ENCODE results near the gene HNF1B. TPM values are rescaled to one million over a fixed set of nuclear protein-coding genes. Genes with fewer than 3 reads are reported as not detected.

HNF1B gene
- total RNA-seq, 1 experiment from 2014 or later = 2.0 TPM

DNA sequence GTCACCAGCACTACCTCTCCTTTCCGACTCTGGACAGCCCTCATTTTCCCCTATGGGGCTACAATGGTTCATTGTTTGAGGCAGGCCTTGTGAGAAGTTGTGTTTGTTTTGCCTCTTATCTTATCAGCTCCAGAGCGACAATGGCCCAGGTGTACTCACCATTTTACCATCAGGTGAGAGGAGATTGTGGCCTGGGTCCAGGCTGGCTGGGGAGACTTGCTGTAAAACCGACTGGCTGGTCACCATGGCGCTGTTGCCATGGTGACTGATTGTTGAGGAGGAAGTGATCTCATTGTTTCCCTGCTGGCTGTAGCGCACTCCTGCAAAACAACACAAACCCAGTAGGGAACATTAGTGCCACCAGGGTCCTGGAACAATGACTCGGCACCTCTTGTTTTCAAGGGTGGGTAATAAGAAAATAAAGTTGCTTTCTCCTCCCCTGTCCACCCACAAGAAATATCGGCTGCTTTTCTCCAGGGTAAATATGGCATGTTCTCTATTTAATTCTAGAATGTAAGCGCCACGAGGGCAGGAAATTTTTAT, 34.4 kb downstream of the HNF1B start:
- peak; percentile 10 for DNase-seq
- ChIA-PET CTCF (no interaction called here), POLR2A (ENCODE audit: unreplicated experiment) (no interaction called here)
- H4K20me1 ChIP-seq (ENCODE audit: low read length) = no peaks in the 10 kb centered on the region
- no peaks in the 10 kb centered on the region for H3K9me3 ChIP-seq (ENCODE audit: low read length)
- no peak overlapping the region for H3K4me3 ChIP-seq (ENCODE audit: low read length)
- no peak overlapping the region for H2AFZ ChIP-seq (ENCODE audit: low read length)
- no TSS peak for BruUV-seq (replicated peaks)
- intact Hi-C loops (cut with micrococcal nuclease) = no loop called here
- no peak overlapping the region for H3K4me2 ChIP-seq (ENCODE audit: low read length)
- ATAC-seq = no peak
- H3K9me2 ChIP-seq (replicated peaks; ENCODE audit: low read length) = no peaks in the 10 kb centered on the region
- H3K79me2 ChIP-seq (ENCODE audit: low read length) = no peaks in the 10 kb centered on the region
- H3K9ac ChIP-seq (ENCODE audit: low read length) = no peak overlapping the region
- no peaks in the 10 kb centered on the region for H3F3A ChIP-seq (ENCODE audit: low read length, unreplicated experiment)
- no peaks in the 10 kb centered on the region for H3K36me3 ChIP-seq (ENCODE audit: low read depth, low read length)
- no peaks in the 10 kb centered on the region for H3K27me3 ChIP-seq (ENCODE audit: low read length)
- no peak for TF ChIP-seq EZH2phosphoT487 (IDR thresholded peaks at IDR 0.05; ENCODE audit: borderline replicate concordance, low read length)
- TF ChIP-seq EZH2 (IDR thresholded peaks at IDR 0.05; ENCODE audit: low read length, unreplicated experiment) = no peak
- no peak overlapping the region for H3K27ac ChIP-seq (ENCODE audit: low read length)
- peaks cover 7% of the 10 kb centered on the region; the same call in 1 of the 2 replicates for H3K4me1 ChIP-seq (ENCODE audit: insufficient read depth, low read length)

DNA sequence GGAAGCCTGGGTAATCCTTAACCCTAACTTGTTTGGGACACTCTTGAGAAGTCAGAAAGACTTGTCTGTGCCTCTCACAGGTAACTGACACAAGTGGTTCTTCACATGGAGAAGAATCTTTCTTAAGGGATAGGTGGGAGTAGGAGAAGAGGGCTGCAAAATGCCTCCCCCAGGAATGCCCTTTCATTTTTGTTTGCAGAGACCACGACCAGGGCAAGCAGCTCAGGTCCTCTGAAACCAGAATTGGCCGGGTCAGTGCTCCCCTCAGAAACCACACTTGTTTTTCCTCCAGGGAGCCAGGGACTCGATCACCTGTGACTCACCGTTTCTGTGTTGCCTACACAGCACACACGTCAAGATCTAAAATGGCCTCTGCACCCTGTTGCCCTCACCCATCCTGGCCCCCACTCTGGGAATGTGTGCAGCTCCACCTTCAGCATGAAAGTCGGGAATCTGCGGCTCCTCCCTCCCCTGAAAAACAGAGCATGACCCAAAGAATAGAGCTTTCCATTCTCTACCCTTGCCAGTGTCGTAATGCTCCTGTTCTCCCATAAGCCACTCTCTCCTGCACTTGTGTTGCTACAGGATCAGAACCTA, 36.1 kb downstream of the HNF1B start:
- Histone ChIP-seq H3K4me2 (ENCODE audit: low read length) (no peak overlapping the region), H3K36me3 (ENCODE audit: low read depth, low read length) (no peaks in the 10 kb centered on the region), H3K27me3 (ENCODE audit: low read length) (no peaks in the 10 kb centered on the region), H3K9ac (ENCODE audit: low read length) (no peak overlapping the region), H3K4me1 (ENCODE audit: insufficient read depth, low read length) (no peaks in the 10 kb centered on the region), H3K27ac (ENCODE audit: low read length) (no peak overlapping the region), H3K9me2 (replicated peaks; ENCODE audit: low read length) (no peaks in the 10 kb centered on the region), H2AFZ (ENCODE audit: low read length) (no peak overlapping the region), H3K4me3 (ENCODE audit: low read length) (no peak overlapping the region), H3F3A (ENCODE audit: low read length, unreplicated experiment) (no peaks in the 10 kb centered on the region), H3K79me2 (ENCODE audit: low read length) (no peaks in the 10 kb centered on the region), H4K20me1 (ENCODE audit: low read length) (no peaks in the 10 kb centered on the region), H3K9me3 (ENCODE audit: low read length) (no peaks in the 10 kb centered on the region)
- no TSS peak for BruUV-seq (replicated peaks)
- CTCF ChIA-PET = no interaction called here
- TF ChIP-seq EZH2phosphoT487 (IDR thresholded peaks at IDR 0.05; ENCODE audit: borderline replicate concordance, low read length) (no peak), EZH2 (IDR thresholded peaks at IDR 0.05; ENCODE audit: low read length, unreplicated experiment) (no peak)
- TF ChIP-seq, protein P1, sequence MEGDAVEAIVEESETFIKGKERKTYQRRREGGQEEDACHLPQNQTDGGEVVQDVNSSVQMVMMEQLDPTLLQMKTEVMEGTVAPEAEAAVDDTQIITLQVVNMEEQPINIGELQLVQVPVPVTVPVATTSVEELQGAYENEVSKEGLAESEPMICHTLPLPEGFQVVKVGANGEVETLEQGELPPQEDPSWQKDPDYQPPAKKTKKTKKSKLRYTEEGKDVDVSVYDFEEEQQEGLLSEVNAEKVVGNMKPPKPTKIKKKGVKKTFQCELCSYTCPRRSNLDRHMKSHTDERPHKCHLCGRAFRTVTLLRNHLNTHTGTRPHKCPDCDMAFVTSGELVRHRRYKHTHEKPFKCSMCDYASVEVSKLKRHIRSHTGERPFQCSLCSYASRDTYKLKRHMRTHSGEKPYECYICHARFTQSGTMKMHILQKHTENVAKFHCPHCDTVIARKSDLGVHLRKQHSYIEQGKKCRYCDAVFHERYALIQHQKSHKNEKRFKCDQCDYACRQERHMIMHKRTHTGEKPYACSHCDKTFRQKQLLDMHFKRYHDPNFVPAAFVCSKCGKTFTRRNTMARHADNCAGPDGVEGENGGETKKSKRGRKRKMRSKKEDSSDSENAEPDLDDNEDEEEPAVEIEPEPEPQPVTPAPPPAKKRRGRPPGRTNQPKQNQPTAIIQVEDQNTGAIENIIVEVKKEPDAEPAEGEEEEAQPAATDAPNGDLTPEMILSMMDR (conservative IDR thresholded peaks at IDR 0.05; ENCODE audit: low read depth, low read length) = no peak
- no peak for DNase-seq
- POLR2A ChIA-PET (ENCODE audit: unreplicated experiment) = no interaction called here
- intact Hi-C loops (cut with micrococcal nuclease) = no loop called here
- ATAC-seq = no peak

DNA sequence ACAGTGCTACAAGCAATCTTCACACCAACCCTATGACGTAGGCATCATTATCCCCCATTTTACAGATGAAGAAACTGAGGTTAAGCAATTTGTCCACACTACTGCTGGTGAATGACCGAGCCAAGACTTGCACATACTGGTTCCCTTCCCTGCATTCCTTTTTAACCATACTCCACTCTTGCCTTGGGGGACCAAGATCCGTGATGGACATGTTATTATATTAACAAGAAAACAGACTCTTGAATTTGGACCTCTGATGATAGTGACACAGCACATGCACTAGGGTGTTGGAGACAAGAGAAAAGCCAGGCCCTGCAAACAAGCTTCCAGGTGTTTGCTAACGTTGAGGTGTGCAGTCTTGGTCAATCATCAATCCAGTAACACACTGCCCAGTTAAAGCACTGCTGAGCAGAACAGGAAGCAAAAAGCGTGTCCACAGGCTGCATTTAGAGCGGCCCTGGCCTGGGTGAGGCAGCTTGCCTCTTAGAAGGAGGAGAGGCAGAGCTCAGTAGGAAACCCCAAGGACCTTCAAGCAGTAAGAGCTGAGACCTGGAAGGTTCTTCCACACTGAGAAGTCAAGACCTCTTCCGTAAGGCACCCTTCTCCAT, 36.7 kb downstream of the HNF1B start:
- H3K27ac ChIP-seq (ENCODE audit: low read length) = no peak overlapping the region
- no peak overlapping the region for H2AFZ ChIP-seq (ENCODE audit: low read length)
- BruUV-seq (replicated peaks) = no TSS peak
- intact Hi-C loops (cut with micrococcal nuclease) = no loop called here
- H3K9ac ChIP-seq (ENCODE audit: low read length) = no peak overlapping the region
- no peaks in the 10 kb centered on the region for H3K9me2 ChIP-seq (replicated peaks; ENCODE audit: low read length)
- TF ChIP-seq EZH2 (IDR thresholded peaks at IDR 0.05; ENCODE audit: low read length, unreplicated experiment) = no peak
- TF ChIP-seq EZH2phosphoT487 (IDR thresholded peaks at IDR 0.05; ENCODE audit: borderline replicate concordance, low read length) = no peak
- TF ChIP-seq, protein P1 (conservative IDR thresholded peaks at IDR 0.05; ENCODE audit: low read depth, low read length) = no peak
- ATAC-seq (no peak), DNase-seq (no peak)
- H3K4me2 ChIP-seq (ENCODE audit: low read length) = no peak overlapping the region
- no peaks in the 10 kb centered on the region for H4K20me1 ChIP-seq (ENCODE audit: low read length)
- no peaks in the 10 kb centered on the region for H3K79me2 ChIP-seq (ENCODE audit: low read length)
- no peaks in the 10 kb centered on the region for H3K9me3 ChIP-seq (ENCODE audit: low read length)
- H3K36me3 ChIP-seq (ENCODE audit: low read depth, low read length) = no peaks in the 10 kb centered on the region
- H3K27me3 ChIP-seq (ENCODE audit: low read length) = no peaks in the 10 kb centered on the region
- CTCF ChIA-PET = no interaction called here
- peaks cover under 1% of the 10 kb centered on the region; the same call in 1 of the 2 replicates for H3K4me1 ChIP-seq (ENCODE audit: insufficient read depth, low read length)
- H3F3A ChIP-seq (ENCODE audit: low read length, unreplicated experiment) = no peaks in the 10 kb centered on the region
- POLR2A ChIA-PET (ENCODE audit: unreplicated experiment) = no interaction called here
- no peak overlapping the region for H3K4me3 ChIP-seq (ENCODE audit: low read length)

All from PC-3 (cell line).